ENCODE results near the gene SELPLG.

The SELPLG gene

DNA sequence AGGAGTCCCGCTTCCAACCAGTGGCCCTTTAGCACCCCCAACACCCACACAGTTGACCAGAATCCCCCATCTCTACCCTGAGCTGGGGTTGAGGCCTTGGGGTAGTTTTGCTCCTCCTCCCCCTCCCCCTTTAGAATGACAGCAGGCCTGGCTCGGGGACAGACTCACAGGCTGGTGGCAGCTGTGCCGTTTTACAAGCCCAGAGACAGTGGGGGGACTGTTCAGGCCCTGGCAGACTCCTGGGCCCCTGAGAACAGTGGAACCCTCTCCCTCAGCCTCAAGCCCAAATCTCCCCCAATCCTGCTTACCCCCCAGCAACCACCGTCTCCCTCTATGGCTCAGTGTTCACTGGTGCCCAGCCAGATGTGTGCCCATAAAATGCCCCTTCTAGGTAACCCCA lies 45.9 kb downstream of the SELPLG start:
- no peak for TF ChIP-seq SIN3A (IDR thresholded peaks at IDR 0.05; ENCODE audit: borderline replicate concordance, insufficient read depth, low read length)
- no peak for TF ChIP-seq TAF1 (IDR thresholded peaks at IDR 0.05; ENCODE audit: borderline replicate concordance, insufficient read depth, low read length)
- TF ChIP-seq FOXP2 (optimal IDR thresholded peaks at IDR 0.05; ENCODE audit: borderline replicate concordance, extremely low read depth, extremely low read length, insufficient read depth): no peak
- no peak for TF ChIP-seq POLR2AphosphoS5 (IDR thresholded peaks at IDR 0.05; ENCODE audit: low read depth, low read length)
- TF ChIP-seq REST (IDR thresholded peaks at IDR 0.05; ENCODE audit: insufficient read depth in 1 of 2, low read depth in 2 of 2, low read length in 2 of 2): no peak

GRCh38 chr12:108586306-108586705 lies 47.4 kb downstream of the SELPLG start:
- no peak for TF ChIP-seq TAF1 (IDR thresholded peaks at IDR 0.05; ENCODE audit: borderline replicate concordance, insufficient read depth, low read length)
- TF ChIP-seq POLR2AphosphoS5 (IDR thresholded peaks at IDR 0.05; ENCODE audit: low read depth, low read length): no peak
- TF ChIP-seq REST (IDR thresholded peaks at IDR 0.05; ENCODE audit: insufficient read depth in 1 of 2, low read depth in 2 of 2, low read length in 2 of 2): no peak
- no peak for TF ChIP-seq FOXP2 (optimal IDR thresholded peaks at IDR 0.05; ENCODE audit: borderline replicate concordance, extremely low read depth, extremely low read length, insufficient read depth)
- no peak for TF ChIP-seq SIN3A (IDR thresholded peaks at IDR 0.05; ENCODE audit: borderline replicate concordance, insufficient read depth, low read length)

- TF ChIP-seq POLR2AphosphoS5 (IDR thresholded peaks at IDR 0.05; ENCODE audit: low read depth, low read length): no peak
- TF ChIP-seq FOXP2 (optimal IDR thresholded peaks at IDR 0.05; ENCODE audit: borderline replicate concordance, extremely low read depth, extremely low read length, insufficient read depth): no peak
- TF ChIP-seq REST (IDR thresholded peaks at IDR 0.05; ENCODE audit: insufficient read depth in 1 of 2, low read depth in 2 of 2, low read length in 2 of 2): no peak
- TF ChIP-seq TAF1 (IDR thresholded peaks at IDR 0.05; ENCODE audit: borderline replicate concordance, insufficient read depth, low read length): no peak
- TF ChIP-seq SIN3A (IDR thresholded peaks at IDR 0.05; ENCODE audit: borderline replicate concordance, insufficient read depth, low read length): no peak
Measured at GRCh38 chr12:108585864-108586263, 47.8 kb downstream of the SELPLG start.

DNA sequence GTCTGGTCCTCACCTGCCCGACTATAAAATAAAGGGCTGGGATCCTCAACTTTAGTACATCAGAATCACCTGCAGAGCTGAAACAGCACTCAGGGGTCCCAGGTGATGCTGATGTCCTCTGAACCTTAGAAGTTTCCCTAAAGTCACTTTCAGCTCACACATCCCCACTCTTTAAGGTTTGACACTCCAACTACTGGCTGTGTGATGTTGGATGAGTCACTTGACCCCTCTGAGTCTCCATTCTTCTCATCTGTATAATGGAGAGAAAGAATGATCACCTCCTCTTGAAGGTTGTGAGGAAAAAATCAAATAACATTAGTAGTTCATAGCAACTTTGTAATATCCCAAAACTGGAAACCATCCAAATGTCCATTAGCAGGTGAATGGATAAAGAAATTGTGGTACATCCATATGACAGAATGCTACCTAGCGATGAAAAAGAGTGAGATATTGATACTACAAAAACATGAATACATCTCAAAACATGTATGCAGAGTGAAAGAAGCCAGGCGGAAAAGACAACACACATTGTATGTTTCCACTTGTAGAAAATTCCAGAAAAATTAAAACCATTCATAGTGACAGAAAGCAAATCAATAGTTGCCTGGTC lies 49.1 kb downstream of the SELPLG start:
- TF ChIP-seq REST (IDR thresholded peaks at IDR 0.05; ENCODE audit: insufficient read depth in 1 of 2, low read depth in 2 of 2, low read length in 2 of 2) (no peak), SIN3A (IDR thresholded peaks at IDR 0.05; ENCODE audit: borderline replicate concordance, insufficient read depth, low read length) (no peak), POLR2AphosphoS5 (IDR thresholded peaks at IDR 0.05; ENCODE audit: low read depth, low read length) (no peak), FOXP2 (optimal IDR thresholded peaks at IDR 0.05; ENCODE audit: borderline replicate concordance, extremely low read depth, extremely low read length, insufficient read depth) (no peak)

DNA sequence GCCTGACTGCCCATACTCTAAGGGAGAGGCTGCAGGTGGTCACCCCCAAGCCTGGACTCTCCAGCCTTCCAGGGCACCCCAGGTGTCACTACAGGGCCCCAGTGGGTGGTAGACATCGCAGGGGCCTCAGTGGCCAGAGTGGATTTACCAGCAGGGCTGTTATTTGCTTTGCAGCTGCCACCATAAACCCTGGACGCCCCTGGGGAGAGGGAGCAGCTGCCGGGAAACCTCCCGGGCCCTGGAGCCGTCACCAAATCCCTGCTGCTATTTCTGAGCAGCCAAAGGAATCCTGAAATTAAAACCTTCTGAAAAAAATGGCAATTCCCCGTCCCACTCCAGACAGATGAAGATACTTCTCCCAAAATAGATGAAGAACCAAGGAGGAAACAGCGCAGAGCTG lies 49.7 kb downstream of the SELPLG start:
- TF ChIP-seq SIN3A (IDR thresholded peaks at IDR 0.05; ENCODE audit: borderline replicate concordance, insufficient read depth, low read length) (no peak), TAF1 (IDR thresholded peaks at IDR 0.05; ENCODE audit: borderline replicate concordance, insufficient read depth, low read length) (no peak), POLR2AphosphoS5 (IDR thresholded peaks at IDR 0.05; ENCODE audit: low read depth, low read length) (no peak), REST (IDR thresholded peaks at IDR 0.05; ENCODE audit: insufficient read depth in 1 of 2, low read depth in 2 of 2, low read length in 2 of 2) (no peak)
